Measurements from ENCODE around the gene CLEC20A.

The CLEC20A gene

DNA sequence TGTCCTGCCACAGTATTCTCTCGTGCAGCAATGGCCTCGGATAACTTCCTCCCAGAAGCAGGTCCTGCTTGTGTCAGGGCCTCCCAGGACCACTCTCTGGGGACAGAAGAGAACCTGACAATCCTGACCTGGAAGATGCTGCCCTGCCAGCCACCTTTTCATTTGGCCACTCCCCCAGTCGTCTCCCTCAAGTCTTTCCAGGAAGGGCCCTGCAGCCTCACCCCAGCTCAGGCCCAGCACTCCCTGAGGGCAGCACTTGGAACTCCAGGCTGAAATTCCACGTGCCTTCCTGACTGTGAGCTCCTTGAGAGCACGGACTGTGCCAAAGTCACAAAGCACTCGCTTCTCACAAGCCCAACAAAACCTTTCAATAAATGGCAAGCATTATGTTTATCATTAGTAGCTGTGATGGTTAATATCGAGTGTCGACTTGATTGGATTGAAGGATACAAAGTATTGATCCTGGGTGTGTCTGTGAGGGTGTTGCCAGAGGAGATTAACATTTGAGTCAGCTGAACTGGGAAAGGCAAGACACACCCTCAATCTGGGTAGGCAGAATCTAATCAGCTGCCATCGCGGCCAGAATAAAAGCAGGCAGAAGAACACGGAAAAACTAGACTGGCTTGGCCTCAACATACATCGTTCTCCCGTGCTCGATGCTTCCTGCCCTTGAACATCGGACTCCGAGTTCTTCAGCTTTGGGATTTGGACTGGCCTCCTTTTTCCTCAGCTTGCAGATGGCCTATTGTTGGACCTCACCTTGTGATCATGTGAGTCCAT, 2.3 kb upstream of the CLEC20A start:
- no peak for DNase-seq

GRCh38 chr1:178497903-178498478, 1.2 kb upstream of the CLEC20A start:
- DNase-seq = no peak

GRCh38 chr1:178495741-178496409, 889 bp downstream of the CLEC20A start:
- no peak for DNase-seq

DNA sequence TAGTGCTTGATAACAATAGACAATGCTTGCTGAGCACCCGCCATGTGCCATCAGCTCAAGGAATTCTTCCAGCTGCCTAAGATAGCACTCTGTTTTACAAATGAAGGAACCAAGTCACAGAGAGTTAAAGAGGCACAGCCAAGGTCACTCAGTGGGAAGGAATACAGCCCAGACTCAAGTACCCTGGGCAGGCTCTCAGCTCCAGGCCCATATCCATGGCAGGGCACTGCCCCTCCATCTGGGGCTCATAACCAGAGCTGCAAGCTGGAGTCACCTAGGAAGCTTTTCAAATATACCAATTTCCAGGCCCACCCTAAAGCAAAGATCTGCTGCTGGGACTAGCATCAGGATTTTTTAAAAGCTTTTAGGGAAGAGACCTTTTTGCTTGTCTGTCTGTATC, 1.6 kb downstream of the CLEC20A start:
- no peak for DNase-seq

GRCh38 chr1:178494569-178494971, 2.2 kb downstream of the CLEC20A start:
- DNase-seq = no peak

DNA sequence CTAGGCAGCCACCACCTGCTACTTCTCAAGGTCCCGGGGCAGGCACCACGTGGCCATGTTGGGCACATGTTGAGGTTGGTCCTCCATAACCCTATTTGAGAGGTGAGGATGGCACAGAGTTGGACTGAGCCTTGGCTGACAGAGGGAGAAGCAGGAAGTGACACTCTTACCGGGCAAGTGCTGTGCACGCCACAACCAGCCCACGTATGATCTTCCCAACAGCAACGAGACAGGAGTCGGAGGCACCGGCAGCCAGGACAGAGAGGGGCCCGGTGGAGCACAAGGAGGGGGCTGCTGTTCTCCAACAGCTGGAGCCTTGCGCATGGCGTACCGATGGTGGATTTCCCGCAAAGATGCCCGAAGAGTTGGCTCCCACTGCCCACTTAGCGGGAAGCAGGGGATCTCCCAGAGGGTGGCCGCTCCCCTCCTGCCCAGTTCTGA, 3.4 kb downstream of the CLEC20A start:
- DNase-seq = no peak

DNA sequence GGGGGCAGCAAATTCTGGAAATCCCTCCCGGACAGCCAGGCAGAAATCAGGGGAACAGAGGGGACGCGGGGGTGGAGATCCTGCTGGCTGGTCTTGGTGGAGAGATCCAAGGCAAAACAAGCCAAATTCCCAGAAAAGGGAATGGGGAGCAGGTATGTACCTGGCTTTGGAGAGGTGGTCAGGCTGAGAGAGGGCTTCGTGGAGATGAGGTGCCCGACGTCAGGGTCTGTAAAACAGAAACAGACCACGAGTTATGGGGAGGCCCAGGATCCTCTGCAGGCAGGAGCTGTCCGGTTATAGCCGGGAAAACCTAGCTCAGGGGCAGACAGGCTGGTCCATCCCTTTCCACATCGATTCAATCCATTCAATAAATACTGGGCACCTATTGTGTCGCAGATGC, 4.4 kb downstream of the CLEC20A start:
- DNase-seq = no peak

- DNase-seq = no peak
Observed at GRCh38 chr1:178491721-178492120, 5.0 kb downstream of the CLEC20A start.

DNA sequence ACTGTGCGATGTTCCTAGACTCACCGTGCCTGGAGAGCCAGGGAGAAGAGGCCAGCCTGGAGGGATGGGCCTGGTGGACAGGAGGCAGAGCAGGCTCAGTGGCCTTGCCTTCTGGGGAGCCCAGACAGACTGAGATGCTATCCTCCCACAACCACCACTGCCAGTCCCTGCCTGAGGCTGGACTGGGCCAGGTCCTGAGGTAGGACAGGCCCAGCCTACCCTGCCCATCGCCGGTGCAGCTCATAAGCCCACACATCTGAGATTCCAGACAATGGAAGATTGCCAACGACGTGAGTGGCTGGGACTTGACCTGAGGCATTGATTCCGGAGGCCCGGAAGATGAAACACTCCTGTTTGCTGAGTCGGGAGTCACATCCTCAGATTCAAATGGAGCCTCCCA, 5.8 kb downstream of the CLEC20A start:
- no peak for DNase-seq

DNA sequence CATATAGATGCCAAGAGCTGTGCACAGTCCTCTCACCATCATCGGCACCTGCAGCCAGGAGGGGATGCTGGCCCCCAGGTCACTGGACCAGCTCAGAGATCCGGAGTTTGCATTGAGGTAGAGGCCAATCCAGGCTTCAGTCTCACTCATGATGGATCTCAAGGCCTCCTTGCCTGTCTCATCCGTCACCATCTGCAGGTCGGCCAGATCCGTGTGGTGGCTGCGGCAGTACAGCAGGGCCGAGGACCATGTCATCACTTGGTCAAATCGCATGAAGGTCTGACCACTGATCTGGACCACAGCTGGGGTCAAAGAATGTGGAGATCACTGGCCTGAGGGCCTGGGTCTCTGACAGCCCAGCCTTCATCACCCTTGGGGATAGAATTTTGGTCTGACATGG, 6.6 kb downstream of the CLEC20A start:
- no peak for DNase-seq

- no peak for DNase-seq
Observed at GRCh38 chr1:178489399-178489798, 7.4 kb downstream of the CLEC20A start.

DNA sequence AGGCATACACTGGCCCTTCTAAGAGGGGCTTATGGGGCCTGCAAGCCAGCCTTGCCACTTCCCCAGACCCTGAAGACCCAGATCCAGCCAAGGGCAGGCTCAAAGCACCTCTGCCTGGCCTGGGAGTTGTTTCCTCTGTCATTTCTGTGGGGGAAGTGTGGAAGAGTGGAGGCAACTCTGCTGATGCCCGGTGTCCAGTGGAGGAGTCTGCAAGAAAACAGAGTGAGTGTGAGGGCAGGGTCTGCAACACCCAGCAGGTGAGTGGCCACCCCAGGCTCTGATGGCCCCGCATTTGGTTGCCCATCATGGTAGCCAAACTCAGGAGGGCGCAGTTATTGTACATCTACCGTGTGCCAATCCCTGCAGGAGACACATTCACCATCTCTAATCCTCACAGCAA, 8.4 kb downstream of the CLEC20A start:
- DNase-seq = no peak

DNA sequence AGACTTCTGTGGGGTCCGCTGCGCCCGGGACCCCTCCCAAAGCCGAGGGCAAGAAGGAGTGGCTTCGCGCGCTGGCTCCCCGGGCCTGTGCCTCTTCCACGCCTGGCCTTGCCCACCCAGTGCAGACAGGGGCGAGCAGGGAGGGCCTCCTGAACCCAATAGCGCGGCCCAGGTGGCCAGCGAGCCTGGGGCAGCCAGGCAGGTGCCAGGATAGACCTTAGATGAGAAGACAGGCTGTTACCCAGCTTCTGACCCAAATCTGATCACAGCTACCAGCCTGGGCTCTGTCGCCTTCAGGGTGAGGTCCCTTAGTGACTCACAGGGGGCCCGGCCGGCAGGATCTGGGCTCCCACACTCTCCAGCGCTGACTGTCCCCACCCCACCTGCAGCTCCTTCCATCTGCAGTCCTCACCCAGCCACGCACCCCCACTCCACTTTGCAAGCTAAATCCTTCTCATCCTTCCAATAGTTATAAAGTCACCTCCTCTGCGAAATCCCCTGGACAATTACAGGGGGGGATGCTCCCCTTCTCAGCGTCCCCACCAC, 9.6 kb downstream of the CLEC20A start:
- no peak for DNase-seq

DNA sequence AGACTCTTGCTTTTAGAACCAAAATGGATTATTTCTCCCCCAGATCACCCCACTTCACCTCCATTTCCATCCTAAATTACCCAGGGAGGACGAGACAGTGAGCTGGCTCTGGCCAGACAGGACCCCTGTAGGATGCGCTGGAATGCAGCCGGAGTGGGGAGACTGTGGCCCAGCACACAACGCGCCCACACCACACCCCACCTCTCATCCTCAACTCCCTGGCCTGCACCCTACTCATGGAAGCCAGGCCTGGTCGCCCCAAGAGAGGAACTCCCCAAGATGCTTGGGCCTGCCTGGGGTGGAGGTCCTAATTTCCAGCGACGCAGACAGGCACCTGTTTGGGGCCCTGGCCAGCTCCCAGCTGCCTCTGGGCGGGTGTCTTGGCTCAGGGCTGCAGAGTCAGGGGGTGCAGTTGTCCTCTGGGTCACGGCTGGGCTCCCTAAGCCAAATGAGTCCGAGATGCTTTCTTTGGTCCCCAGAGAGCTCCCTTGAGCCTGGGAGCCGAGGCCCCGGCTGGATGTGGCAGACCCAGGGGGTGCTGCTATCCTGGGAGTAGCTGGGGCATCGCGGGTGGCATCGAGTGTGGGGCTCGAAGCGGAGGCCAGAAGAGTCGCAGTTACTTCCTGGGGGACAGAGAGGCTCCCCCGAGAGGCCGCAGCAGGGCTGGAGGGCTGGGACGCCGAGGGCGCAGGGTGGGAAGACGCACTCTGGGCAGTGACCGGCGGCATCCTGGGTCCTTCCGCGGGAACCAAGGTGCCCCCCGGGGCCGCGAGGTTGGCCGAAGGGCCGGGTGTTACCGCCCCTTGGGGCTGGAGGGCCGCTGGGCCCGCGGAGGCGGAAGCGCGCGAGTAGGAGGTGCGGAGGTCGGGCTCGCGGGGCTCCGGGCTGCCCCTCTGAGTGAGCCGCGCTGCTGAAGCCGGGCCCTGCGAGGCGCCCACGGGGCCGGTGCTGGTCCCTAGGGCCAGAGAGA, 10.4 kb downstream of the CLEC20A start:
- DNase-seq = no peak

- DNase-seq = no peak
Observed at GRCh38 chr1:178485541-178485981, 11.2 kb downstream of the CLEC20A start.

GRCh38 chr1:178484698-178485225, 12.0 kb downstream of the CLEC20A start:
- DNase-seq = no peak

- no peak for DNase-seq
Observed at GRCh38 chr1:178483251-178483957, 13.4 kb downstream of the CLEC20A start.

- no peak for DNase-seq
Observed at GRCh38 chr1:178477841-178478240, 18.9 kb downstream of the CLEC20A start.

- no peak for DNase-seq
Observed at GRCh38 chr1:178477373-178477772, 19.4 kb downstream of the CLEC20A start.

GRCh38 chr1:178472531-178472930, 24.2 kb downstream of the CLEC20A start:
- DNase-seq = no peak

DNA sequence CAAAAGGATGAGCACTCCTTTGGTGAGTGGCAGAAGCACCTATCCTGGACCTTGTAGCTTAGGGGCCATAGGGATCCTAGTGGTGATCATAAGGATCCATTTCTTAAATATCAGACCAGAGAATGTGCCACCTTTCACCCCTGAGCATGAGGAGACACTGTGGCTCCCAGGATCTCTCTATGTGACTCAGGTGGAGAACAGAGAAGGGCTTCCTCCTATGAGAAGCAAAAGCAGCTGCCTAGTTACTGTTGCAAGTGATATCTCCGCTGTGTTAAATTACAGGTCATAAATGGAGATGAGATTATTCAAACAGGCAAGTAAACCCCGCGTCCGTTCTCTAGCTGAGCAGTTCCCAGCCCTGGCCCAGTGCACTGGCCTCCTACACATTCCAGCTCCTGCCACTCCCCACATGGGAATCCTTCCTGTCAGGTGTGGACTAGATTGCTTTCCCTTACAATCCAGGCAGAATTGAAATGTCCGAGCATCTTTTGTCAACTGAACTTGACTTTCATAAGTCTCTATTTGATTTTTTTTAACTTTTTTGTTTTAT, 26.3 kb downstream of the CLEC20A start:
- no peak for DNase-seq
